ENCODE data around the gene SLC24A1.

Gene SLC24A1

DNA sequence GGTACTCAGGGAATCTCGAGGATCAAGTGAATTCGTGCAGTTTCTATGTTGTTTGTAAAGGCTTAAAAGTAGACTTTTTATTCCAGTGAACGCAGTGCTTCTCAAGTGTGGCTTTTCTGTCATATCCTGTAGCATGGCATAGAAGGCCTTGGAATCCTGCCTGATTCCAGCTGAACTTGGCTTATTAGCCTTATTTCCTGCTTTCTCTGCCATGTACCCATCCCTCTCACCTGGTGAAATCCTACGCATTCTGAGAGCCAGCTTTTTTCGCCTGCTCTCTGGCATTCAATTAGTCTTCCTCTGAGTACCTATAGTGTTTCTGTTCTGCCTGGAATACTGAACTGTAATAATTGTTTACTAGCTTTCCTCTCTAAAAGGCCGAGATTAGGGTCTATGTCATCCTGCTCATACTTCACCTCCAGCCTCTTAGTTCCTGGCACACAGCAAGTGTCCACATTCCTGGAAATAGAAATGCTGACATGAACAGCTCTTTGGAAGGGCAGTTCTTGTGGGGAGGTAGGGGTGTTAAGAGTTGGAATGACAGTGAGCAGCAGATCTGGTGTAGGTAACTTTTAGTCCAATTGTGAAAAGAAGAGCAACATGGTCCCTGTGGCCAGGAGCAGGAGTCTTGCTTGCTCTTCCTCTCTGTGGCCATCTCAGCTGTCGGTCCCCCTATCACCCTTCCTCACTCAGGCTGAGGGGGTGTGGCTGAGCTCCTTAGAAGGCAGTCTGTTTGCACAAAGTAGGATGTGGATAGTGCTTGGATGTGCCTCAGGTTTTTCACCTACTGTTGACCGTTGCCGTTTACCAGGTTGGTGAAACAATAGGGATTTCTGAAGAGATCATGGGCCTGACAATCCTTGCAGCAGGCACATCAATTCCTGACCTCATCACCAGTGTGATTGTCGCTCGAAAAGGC lies 30.4 kb downstream of the SLC24A1 start:
- DNase-seq (ENCODE audit: low read depth in 2 of 2) = no peak

DNA sequence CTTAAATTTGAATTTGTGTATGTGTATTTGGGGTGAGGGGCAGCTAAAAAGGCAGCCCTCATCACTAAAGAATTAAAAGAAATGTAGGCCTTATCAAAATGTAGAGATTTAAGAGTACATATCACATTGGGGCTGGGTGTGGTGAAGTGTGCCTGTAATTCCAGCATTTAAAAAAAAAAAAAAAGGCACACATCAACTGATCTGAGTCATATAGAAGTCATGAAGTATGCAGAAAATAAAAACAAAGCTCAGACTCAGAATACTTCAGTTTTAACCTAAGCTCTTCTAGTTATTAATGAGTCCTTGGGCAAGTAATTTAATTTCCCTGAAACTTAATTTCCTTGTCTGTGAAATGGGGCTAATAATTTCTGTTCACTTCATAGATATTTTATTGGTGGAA lies 31.6 kb downstream of the SLC24A1 start:
- no peak for DNase-seq (ENCODE audit: low read depth in 2 of 2)

DNA sequence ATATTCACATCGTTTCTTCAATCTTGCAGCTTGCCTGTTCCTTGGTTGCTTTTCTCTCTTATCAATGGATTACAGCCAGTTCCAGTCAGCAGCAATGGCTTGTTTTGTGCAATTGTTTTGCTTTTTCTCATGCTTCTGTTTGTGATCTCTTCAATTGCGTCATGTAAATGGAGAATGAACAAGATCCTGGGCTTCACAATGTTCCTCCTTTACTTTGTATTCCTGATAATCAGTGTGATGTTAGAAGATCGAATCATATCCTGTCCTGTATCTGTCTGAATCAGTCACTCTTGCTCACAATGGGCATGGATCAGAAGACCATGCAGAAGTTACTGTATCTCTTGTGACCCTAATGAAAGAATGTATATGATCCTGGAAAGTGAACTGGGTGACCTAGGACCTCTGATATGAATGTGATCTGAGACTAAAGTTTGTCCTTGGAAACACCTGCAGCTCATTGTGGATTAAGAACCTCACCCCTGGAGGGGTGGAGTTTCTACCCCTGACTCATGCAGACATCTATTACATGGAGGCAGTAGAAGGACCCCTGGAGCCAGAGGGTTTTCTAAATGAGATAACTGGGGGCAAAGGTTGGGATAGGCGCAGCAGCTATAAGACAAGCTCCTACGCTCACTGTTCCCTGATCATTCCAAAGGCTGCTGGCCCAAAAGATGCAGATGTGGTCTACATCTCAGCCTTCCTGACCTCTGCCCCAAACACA lies 32.2 kb downstream of the SLC24A1 start:
- no peak for DNase-seq (ENCODE audit: low read depth in 2 of 2)

DNA sequence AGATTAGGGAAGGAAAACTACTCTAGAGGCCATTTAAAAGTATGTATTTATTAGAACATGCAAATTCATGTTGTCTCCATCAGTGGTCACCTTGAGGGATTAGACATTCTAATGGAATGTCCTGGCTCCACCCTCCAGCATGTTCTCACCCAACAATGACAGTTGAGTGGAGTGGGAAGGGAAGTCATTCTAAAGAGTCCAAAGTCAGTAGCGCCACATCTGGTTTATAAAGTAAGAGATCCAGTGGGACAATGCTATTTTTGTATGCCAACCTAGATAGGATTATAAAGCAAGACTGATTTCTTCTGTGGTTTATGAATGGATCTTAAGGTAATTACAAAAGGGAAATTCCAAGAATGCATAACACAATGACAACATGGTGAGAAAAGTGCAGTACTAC lies 33.3 kb downstream of the SLC24A1 start:
- no peak for DNase-seq (ENCODE audit: low read depth in 2 of 2)

DNA sequence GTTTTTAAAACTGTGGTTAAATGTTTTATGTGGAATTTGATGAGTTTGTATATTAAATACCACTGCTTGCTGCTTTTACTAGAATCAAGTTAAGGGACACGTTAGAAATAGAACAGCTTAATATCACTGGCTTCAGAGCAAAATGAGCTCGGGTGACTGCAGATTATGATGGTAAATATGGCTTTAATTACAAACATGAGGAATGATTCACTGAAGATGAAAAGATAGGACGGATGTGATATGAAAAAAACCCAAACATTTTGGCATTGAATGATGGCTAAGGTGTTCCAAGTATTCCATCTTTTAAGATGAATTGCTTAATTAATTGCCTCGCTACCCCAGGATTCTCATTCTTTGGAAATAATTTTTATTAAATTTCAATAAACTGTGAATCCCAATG lies 33.7 kb downstream of the SLC24A1 start:
- no peak for DNase-seq (ENCODE audit: low read depth in 2 of 2)

DNA sequence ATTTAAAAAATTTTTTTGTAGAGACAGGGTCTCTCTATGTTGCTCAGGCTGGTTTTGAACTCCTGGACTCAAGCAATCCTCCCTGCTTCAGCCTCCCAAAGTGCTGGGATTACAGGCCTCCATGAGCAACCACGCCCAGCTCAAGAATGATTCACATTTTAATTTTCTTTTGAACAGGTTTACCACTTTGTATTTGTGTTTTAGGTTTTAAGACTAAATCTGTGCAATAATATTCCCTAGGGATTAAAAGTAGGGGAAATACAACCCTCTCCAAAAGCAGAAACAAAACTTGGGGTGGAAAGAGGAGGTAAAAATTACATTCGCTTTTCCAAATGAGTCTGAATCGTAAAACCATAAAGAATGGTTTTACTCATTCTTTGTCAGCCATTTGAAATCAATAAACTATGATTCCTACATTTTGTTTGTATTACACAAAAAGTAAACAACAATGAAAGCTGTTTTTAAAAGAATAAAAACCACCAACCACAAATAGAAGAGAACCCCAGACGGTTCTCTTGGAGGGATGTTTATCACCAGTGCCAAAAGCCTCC lies 37.8 kb downstream of the SLC24A1 start:
- DNase-seq (ENCODE audit: low read depth in 2 of 2) = no peak

DNA sequence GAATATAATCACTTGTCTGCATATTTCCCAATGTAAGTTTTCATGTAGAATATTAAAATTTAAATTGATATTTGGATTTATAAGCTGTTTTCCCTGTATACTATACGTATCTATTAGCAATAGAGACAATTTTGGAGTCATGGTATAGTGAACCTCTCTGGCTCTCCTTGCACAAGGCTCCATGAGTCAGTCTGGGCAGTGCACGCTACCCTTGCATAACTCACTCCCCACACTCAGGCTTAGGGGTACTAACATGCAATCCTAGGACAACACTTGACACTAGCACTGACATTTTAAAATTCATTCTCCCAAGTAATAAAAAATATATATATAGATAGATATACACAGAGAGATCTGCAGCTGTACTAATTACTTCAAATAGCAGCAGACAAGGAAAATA lies 39.2 kb downstream of the SLC24A1 start:
- no peak for DNase-seq (ENCODE audit: low read depth in 2 of 2)

DNA sequence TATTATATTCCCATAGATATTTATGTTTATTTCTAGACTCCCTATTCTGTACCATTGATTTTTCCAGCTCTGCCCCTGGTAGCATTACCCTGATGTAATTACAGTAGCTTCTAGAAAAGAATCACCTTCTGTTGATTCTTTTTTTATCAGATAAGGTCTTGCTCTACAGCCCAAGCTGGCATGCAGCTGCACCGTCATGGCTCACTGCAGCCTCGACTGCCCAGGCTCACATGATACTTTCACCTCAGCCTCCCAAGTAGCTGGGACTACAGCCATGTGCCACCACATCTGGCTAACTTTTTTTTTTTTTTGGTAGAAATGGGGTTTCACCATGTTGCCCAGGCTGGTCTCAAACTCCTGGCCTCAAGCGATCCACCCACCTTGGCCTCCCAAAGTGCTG lies 41.8 kb downstream of the SLC24A1 start:
- DNase-seq (ENCODE audit: low read depth in 2 of 2) = no peak

DNA sequence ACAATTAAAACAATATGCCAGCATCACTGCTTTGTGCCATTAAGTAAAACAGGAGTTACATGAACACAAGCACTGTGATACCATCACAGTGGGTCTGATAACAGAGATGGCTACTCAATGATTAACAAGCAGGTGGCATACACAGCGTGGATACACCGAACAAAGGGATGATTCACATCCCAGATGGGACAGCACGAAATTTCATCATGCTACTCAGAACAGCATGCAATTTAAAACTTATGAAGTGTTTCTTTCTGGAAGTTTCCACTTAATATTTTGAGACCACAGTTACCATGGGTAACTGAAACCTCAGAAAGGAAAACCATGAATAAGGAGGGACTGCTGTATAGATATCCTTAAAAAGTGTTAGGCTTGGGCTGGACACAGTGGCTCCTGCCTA lies 44.5 kb downstream of the SLC24A1 start:
- DNase-seq (ENCODE audit: low read depth in 2 of 2) = no peak

DNA sequence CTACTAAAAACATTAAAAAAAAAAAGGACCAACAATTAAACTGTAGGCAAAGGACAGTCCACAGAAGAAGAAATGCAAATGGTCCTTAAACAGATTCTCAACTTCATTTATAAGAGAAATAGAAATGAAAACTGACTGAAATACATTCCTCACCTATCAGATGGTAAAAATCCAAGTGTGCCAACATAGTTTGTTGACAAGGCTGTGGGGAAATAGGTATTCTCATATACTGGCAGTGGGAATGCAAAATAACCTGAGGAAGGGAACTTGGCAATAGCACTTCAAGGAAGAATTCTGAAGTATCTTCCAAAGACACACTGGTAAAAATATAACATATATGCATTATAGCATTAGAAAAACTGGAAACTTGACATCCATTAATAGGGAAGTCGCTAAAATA lies 53.8 kb downstream of the SLC24A1 start:
- no peak for DNase-seq (ENCODE audit: low read depth in 2 of 2)

DNA sequence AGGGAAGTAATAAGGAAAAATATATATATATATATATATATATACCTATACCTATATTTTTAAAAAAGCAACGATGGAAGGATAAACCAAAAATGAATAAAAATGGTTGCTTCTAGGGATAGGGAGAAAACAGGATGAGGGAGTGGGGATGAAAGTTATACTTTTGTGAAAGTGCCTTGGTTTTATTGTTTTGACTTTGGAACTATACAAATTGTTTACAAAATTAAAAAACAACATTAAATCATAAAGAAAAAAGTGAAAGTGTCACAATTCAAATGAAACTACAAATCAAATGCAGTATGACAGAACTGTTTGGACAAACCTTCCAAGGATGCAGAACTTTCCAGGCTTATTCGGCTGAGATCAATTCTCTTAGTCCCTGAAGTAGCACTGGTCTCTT lies 54.4 kb downstream of the SLC24A1 start:
- DNase-seq (ENCODE audit: low read depth in 2 of 2) = no peak

DNA sequence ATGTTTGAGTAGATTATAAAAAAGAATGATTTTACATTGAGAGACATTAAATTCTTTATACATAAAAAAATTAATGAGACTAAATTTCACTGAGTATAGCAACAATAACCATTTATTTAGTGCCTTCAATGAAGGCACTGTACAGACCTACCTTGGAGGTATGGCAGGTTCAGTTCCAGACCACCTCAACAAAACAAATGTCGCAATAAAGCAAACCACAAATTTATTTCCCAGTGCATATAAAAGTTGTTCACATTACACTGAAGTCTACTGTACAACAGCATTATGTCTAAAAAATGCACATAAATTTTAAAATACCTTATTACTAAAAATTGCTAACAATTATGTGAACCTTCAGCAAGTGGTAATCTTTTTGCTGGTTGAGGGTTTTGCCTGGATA lies 58.8 kb downstream of the SLC24A1 start:
- no peak for DNase-seq (ENCODE audit: low read depth in 2 of 2)

DNA sequence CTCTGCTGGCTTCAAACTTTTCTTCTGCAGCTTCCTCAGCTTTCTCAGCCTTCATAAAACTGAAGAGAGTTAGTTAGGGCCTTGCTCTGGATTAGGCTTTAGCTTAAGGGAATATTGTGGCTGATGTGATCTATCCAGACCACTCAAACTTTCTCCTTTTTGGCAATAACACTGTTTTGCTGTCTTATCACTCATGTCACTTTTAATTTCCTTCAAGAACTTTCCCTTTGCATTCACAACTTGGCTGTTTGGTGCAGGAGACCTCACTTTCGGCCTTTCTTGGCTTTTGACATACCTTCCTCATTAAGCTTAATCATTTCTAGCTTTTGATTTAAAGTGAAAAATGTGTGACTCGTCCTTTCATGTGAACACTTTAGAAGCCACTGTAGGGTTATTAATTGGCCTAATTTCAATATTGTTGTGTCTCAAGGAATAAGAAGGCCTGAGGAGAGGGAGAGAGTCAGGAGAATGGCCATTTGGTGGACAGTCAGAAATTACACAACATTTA lies 60.7 kb downstream of the SLC24A1 start:
- no peak for DNase-seq (ENCODE audit: low read depth in 2 of 2)

DNA sequence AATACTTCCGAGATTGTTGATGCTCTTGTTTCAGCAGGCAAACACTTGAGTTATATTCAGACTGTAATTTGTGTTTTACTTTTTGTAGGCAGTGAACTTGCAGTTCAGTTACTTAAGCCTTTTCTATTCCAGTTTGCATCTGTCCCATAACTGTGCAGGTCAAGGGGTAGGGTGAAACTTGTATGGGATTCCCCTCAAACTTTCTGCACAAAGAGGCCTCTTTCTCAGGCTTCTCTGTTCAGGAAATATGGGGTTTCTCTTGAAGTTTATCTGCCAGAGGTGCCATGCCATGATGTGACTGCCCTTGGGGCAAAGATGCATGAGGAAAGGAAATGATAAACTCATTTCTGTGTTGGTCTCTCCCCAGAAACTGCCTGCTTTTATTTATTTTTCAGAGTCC lies 66.7 kb downstream of the SLC24A1 start:
- DNase-seq (ENCODE audit: low read depth in 2 of 2) = no peak

DNA sequence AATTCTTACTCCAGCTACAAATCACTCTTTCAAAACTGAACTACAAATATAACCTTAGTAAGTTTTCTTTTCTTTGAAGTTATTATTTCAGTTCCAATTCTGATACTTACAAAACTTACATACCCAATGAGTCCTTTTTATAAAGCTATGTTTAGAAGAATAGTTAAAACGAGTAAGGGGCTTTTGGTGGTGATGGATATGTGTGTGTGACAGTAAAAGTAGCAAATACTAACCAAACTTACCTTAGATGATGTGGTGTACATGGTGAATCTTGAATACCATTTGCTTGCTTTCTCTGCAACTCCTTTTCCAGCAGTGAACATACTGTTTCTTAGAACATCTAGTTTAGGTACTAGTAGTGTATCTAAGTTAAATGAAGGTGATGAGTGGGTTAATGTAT lies 68.4 kb downstream of the SLC24A1 start:
- no peak for DNase-seq (ENCODE audit: low read depth in 2 of 2)

DNA sequence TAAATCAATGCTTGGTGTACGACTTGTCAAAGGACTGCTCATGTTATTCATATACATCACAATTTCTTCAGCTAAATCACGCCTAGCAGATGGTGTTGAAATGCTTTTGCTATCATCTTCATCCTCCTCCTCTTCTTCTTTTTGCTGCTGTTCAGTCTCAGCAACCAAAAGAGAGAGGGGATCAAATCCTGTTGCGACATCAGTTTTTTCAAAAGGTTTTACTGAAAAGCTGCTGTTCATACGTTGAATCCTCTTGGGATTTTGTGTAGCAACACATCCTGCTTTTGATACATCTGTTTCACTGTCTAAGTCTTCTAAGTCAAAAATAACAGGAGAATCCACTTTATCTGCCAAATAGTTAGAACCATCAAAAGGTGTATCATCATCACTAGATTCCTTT lies 69.0 kb downstream of the SLC24A1 start:
- DNase-seq (ENCODE audit: low read depth in 2 of 2) = no peak

DNA sequence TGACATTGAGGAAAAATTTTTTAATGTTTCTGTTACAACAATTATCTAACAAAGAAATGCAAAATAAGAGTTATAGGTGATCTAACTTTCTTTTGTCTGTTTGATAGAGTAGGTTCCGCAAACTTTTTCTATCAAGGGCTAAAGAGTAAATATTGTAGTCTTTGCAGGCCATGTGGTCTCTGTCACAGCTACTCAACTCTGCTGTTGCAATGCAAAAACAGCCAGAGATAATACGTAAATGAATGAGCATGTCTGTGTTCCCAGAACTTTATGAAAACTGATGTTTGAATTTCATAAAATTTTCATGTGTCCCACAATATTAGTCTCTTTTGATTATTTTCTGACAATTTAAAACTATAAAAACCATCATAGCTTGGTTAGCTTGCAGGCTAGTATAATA lies 73.3 kb downstream of the SLC24A1 start:
- DNase-seq (ENCODE audit: low read depth in 2 of 2) = no peak

All from stimulated activated CD4-positive, alpha-beta T cell treated with anti-CD3 and anti-CD28 coated beads, Interleukin-12 subunit alpha, Interleukin-12 subunit beta, amount 100 ng/mL, for 24 hours (primary cell).